Activated CD8-positive, alpha-beta memory T cell treated with anti-CD3 and anti-CD28 coated beads, Interleukin-2, amount 50 U/mL, for 4 hours (primary cell): ENCODE measurements around the gene JKAMP.

ENCODE experiments used
- DNase-seq: peaks from one replicate; pipeline ENCODE4 v3.0.0-alpha.2; 2020

The JKAMP gene

GRCh38 chr14:59481871-59482540, 2.3 kb upstream of the JKAMP start:
- DNase-seq: no peak

- no peak for DNase-seq
These were observed 1.6 kb upstream of the JKAMP start for GRCh38 chr14:59482541-59483331.

- no peak for DNase-seq
These were observed 954 bp upstream of the JKAMP start for GRCh38 chr14:59483363-59483762.

GRCh38 chr14:59484639-59485175, 390 bp downstream of the JKAMP start:
- DNase-seq: no peak

- no peak for DNase-seq
These were observed 6.4 kb downstream of the JKAMP start for GRCh38 chr14:59490756-59491155.

DNA sequence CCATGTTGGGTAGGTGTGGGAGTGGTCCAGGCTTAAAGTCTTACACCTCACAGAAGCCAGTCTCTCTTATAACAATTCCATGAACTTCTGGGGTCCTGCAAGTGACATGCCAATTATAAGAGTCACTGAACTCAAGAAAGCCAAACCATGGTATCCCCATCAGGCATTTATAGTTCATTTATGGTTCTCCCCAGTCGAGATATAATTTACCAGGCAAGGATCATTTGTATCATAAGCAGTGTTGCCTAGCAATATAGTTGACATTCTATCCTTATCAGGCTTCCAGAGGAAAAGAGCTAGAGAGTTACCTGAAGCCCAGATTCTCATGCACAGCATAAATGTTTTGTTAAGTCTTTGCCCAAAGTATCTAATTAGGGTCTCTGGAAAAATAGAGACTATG, 8.1 kb downstream of the JKAMP start:
- DNase-seq: no peak

- DNase-seq: no peak
These were observed 16.4 kb downstream of the JKAMP start for GRCh38 chr14:59500732-59501131.

- no peak for DNase-seq
These were observed 18.9 kb downstream of the JKAMP start for GRCh38 chr14:59503256-59503655.

- peak; percentile 41 for DNase-seq
These were observed 22.9 kb downstream of the JKAMP start for GRCh38 chr14:59507063-59507751.

DNA sequence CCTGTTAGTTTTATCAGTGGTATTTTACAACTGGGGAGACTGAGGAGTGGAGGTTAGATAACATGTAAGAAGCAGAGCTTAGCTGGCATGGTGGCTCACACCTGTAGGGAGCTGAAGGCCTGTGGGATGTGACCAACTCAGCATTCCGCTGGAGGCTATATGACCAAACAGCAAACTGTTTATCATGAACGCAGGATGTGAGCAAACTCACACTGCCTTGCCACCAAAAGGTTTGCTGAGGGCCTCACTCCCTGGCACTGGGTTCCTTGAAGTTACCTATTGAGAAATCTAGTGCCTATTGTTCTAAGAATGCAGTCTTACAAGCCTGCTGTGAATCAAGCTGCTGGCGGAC, 23.4 kb downstream of the JKAMP start:
- no peak for DNase-seq

DNA sequence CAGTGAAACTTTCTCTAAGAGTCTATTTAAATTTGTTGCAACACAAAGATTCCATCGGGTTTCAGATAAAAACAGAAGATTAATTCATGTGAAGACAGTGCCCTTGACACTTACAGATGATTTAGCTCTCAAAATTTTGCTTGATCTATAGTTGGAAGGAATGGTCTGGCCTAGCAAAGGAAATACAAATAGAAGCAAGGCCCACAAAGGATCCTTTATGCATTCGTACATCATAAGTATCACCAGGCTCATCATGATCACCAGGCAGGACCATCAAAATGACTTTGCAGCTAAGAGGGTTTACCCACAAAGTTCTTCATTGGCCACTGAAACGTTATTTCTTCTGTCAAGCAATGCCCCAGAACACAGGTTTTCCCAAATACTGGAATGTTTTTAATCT, 24.8 kb downstream of the JKAMP start:
- no peak for DNase-seq

DNA sequence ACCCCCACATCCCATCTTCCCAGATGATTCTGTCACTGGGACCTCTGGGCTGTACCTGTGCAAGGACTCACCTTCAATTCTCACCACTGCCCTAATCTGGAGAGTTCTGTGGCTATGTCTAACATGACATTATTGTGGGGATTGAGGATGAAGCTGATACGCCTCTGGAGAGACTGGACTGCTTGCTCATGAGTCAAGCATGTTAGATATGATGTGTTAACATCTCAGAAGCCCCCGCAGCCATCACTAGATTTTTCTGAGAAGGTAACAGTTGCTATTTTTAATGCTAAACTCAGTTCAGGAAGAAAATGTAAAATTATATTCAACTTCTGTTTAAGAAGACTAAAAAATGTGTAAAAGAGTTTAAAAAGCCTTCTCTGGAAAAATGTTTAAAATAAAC, 25.7 kb downstream of the JKAMP start:
- DNase-seq: no peak

DNA sequence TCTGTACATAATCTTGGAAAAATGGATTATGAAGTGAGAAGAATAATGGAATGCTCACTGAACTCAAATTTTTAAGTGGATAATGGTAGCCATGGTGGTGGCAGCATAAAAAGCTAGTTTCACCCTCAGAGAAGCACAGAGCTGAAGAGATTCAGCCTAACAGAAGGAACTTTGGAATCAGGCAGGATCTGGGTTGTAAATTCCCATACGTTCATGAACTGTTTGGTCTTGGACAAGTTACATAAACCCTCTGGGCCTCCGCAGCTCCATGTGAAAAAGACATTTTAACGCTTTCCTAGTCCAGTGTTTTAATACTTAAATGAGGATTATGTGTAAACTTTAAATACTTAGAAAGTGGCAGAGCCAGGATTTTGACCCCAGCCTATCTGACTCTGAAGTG, 26.6 kb downstream of the JKAMP start:
- no peak for DNase-seq

DNA sequence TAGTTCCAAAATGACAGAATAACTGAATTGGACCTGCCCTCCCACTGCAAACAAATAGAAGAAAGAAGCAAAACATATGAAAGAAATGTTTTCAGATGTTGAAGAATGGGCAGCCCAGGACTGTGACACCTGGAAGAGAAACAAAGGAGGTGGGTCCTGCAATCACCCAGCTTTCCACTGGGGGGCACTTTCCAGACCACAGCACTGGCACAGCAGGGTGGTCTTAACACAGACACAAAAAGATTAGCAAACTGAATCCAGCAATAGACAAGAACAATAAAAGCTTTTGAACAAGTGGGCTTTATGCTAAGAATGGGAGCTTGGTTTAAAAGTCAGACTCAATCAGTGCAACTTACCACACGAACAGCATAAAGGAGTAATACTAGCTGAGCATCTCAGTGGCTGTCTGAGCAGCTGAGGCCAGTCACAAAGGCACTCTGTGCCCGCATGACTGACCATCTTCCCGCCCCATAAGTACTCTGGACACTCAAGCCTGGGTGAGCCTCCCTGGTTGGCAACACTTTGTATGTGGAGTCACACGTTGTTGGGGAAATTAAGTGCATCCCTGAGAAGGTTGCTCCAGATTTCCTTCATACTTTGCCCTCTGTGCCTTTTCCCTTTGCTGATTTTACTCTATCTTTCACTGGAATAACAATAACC, 27.7 kb downstream of the JKAMP start:
- no peak for DNase-seq

DNA sequence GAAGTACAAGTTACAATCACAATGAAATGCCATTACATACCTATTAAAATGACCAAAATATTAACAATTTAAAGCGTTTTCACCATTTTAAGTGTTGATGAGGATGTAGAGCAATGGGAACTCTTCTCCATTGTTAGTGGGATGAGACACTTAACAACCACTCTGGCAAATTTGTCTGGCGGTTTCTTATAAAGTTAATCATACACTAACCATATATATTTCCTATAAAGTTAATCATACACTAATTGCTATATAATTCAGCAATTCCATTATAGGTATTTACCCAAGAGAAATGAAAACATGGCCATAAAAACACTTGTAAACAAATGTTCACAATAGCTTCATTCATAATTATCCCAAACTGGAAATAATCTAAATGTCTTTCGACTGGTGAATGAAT, 35.9 kb downstream of the JKAMP start:
- no peak for DNase-seq

DNA sequence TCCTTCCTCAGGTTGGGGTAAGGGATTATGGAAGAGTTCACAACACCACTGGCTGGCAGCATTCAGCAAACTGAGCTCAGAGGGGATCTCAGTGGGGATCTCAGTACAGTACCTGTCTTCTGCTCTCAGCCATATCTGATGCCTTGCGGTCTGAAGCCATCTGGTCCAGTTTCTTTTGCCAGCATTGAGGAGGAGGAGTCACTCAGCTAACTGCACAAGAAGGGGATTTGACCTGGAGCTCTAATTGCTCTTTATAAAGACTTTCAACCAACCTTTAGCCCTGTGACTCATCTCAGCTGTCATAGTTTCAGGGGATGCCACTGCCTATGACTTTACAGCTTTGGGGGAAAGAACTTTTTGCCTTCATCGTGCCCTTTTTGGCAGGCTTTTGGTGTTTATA, 44.9 kb downstream of the JKAMP start:
- DNase-seq: no peak

- DNase-seq: no peak
These were observed 46.0 kb downstream of the JKAMP start for GRCh38 chr14:59530349-59530748.

- DNase-seq: no peak
These were observed 48.1 kb downstream of the JKAMP start for GRCh38 chr14:59532419-59532818.

- no peak for DNase-seq
These were observed 50.2 kb downstream of the JKAMP start for GRCh38 chr14:59534361-59534987.

DNA sequence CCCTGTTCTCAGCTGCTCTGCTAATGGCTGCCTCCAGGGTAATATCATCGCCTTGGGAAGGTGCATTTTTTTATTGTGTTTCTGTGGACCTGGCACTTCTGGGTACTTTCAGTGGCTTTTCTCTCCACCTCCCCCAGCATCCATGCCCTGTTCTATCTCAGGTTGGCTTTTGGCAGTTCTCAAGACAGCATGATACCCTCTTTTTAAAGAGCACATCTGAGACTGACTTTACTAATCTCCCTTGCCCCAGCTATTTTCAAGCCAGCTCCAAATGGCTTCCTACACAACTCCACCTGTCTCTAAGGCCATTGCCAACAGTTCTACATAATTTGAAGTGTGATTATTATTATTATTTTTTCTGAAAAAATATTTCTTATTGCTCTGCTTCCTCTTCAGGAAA, 53.2 kb downstream of the JKAMP start:
- DNase-seq: no peak

GRCh38 chr14:59538936-59539335, 54.6 kb downstream of the JKAMP start:
- no peak for DNase-seq

DNA sequence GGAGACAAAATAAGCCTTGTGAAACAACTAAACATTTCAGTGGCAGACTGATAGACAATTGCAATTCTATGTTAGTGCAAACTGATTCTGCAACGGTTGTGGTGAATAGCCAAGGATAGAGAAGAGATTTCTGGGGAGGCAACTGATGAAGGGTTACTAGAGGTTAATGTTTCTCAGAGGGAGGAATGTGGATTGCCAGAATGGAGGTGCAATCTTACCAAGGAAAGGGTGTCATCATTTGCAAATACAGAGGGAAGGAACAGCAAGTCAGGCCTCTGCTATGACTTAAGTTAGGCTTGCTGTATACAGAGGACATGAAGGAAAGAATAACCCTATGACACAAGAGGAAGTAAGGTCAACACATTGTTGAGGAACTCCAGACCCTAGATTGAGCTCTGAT, 56.5 kb downstream of the JKAMP start:
- DNase-seq: no peak

GRCh38 chr14:59541731-59542130, 57.4 kb downstream of the JKAMP start:
- no peak for DNase-seq
